Neural crest cell (in vitro differentiated cells): Measurements from ENCODE around the gene SPDYE1. TPM values are rescaled to one million over a fixed set of nuclear protein-coding genes. Genes with fewer than 3 reads are reported as not detected.
"Not testable (repeated sequence)": the region's sequence is repeated elsewhere in the genome, so short reads cannot be mapped to it uniquely, and the experiment has no call there.

ENCODE experiments used
- DNase-seq: peaks from one replicate; pipeline ENCODE4 v3.0.0; 2021; ENCODE audit warnings: low read depth, mixed read lengths, low spot score
- H3K27ac Mint-ChIP-seq: one replicate; pipeline ENCODE4 v1.8.0; 2021; ENCODE audit warnings: mild to moderate bottlenecking, mixed read lengths; ENCODE audit not compliant: unreplicated experiment
- H3K27me3 Mint-ChIP-seq: 2 replicates; pipeline ENCODE4 v1.8.0; 2021; ENCODE audit warnings: low read depth, mild to moderate bottlenecking, mixed read lengths
- H3K36me3 Mint-ChIP-seq: 2 replicates; pipeline ENCODE4 v1.8.0; 2021; ENCODE audit warnings: low read depth, mild to moderate bottlenecking, mixed read lengths
- H3K4me1 Mint-ChIP-seq: 2 replicates; pipeline ENCODE4 v1.8.0; 2021; ENCODE audit warnings: mixed read lengths
- H3K4me3 Mint-ChIP-seq: one replicate; pipeline ENCODE4 v1.8.0; 2021; ENCODE audit warnings: mild to moderate bottlenecking, mixed read lengths
- H3K9me3 Mint-ChIP-seq: 2 replicates; pipeline ENCODE4 v1.8.0; 2021; ENCODE audit warnings: mixed read lengths
- total RNA-seq: library from RNA; stranded (reverse); gene quantifications from 2 replicates; pipeline ENCODE4 v1.2.1, GENCODE V29; 2021
- TF ChIP-seq, protein P1 (sequence below): fragments of 200-600 bp; sonication (generic); conservative IDR thresholded peaks from 2 replicates; pipeline ENCODE4 v1.5.0; 2021; ENCODE audit warnings: antibody characterized with exemption, mild to moderate bottlenecking

The SPDYE1 gene
- total RNA-seq, 1 donor from 2014 or later: not detected

DNA sequence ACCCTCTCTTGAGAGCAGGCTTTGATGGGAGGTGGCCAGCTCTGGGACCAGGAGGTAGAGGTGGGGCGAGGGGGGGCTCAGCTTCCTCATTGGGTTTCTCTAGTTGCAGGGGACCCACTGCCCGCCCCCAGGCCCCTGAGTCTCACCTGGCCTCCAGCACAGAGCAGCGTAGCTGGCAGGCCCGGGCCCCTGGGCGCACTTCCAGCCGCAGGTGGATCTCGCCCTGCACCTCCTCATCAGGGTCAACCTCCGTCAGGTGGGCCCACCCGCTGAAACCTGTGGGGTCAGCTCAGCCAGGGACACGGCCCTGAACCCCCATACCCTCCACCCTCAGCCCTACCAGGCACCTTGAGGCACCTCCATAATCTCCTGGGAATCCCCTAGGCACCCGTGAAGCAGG is 28.1 kb upstream of the SPDYE1 start:
- not testable (repeated sequence) for H3K9me3 Mint-ChIP-seq, H3K36me3 Mint-ChIP-seq, H3K4me3 Mint-ChIP-seq, H3K27me3 Mint-ChIP-seq, H3K4me1 Mint-ChIP-seq, DNase-seq, H3K27ac Mint-ChIP-seq

DNA sequence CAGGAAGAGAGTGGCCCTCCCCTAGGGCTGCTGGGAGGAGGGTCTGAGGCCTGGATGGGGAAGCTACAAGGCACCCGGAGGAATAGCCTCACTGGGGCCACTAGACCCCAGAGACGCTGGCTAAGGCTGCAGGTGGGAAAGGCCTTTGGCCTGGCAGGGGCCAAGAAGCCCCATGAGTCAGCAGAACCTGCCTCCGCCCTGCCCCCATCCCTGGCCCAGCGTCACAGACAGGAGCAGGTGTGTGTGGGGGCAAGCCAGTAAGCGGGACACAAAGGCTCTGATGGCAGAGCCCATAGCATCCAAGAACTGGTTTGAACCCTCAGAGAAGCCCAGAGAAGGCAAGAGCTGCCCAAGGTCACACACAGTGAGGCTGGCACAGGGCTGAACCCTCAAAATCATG is 27.0 kb upstream of the SPDYE1 start:
- not testable (repeated sequence) for H3K9me3 Mint-ChIP-seq, DNase-seq, H3K36me3 Mint-ChIP-seq, H3K27ac Mint-ChIP-seq, H3K4me3 Mint-ChIP-seq, H3K4me1 Mint-ChIP-seq, H3K27me3 Mint-ChIP-seq

DNA sequence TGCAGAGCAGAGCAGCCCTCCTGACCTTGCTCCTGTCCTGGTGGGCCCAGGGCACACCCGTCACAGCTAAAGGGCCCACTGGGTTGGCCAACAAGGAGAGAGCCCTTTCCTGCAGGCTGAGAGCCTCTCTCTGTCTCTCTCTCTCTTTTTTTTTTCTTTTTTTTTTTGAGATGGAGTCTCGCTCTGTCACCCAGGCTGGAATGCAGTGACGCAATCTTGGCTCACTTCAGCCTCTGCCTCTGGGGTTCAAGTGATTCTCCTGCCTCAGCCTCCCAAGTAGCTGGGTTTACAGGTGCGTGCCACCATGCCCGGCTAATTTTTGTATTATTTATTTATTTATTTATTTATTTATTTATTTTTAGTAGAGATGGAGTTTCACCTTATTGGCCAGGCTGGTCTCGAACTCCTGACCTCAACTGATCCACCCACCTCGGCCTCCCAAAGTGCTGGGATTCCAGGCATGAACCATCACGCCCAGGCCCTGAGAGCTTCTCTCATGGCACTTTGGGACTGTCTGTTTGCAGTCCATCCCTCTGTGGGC is 23.6 kb upstream of the SPDYE1 start:
- not testable (repeated sequence) for H3K9me3 Mint-ChIP-seq, H3K36me3 Mint-ChIP-seq, H3K27ac Mint-ChIP-seq, DNase-seq, H3K27me3 Mint-ChIP-seq, H3K4me1 Mint-ChIP-seq, H3K4me3 Mint-ChIP-seq

DNA sequence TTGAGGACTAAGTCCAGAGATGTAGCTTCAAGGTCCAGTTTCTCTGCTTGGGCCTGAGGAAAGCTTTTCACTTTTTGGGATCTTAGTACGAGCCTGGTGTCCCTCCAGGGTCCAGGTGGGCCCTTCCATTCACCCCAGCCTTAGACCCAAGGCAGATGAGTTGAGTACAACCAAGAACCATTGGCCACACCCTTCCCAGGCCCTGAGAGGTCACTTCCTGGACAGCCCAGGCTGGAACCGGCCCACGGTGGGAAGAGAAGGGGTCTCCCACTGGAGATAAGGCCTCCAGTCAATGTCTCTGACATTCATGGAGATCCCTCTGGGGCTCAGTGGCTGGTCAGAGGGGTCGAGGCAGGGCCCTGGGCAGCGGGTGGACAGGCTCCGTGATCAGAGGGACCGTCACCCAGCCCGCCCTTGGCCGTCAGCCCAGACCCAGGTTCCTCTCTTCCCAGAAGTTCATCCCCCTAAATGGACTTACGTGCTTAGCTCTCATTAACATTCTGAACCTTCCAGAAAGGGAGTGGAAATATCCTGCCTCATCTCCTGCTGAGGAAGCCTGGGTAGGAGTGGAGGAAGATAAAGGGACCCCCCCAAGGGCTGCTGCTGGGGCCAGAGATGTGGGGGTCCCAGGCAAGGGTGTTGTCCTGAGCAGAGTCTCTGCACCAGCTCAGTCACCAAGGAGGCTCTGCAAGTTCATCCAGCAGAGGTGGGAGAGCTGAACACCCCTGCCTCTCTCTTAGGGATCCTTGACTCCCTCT is 22.8 kb upstream of the SPDYE1 start:
- not testable (repeated sequence) for H3K4me3 Mint-ChIP-seq, H3K27ac Mint-ChIP-seq, DNase-seq, H3K4me1 Mint-ChIP-seq, H3K27me3 Mint-ChIP-seq, H3K9me3 Mint-ChIP-seq, H3K36me3 Mint-ChIP-seq

DNA sequence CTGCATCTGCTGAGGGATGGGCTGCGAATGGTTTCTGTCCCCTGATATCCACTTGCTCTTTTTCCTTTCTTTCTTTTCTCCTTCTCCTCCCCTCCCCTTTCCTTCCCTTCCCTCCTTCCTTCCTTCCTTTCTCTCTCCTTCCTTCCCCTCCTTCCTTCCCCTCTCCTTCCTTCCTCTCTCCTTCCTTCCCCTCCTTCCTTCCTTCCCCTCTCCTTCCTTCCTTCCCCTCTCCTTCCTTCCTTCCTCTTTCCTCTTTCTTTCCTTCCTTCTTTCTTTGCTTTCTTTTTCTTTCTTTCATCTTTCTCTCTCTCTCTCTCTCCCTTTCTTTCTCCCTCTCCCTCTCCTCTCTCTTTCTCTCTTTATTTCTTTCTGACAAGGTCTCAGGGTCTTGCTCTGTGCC is 20.2 kb upstream of the SPDYE1 start:
- no peak for DNase-seq
- Mint-ChIP-seq H3K4me3 (no peak overlapping the region), H3K9me3 (no peaks in the 10 kb centered on the region), H3K4me1 (no peaks in the 10 kb centered on the region), H3K36me3 (no peaks in the 10 kb centered on the region), H3K27ac (no peak overlapping the region), H3K27me3 (no peaks in the 10 kb centered on the region)
- TF ChIP-seq, protein P1, sequence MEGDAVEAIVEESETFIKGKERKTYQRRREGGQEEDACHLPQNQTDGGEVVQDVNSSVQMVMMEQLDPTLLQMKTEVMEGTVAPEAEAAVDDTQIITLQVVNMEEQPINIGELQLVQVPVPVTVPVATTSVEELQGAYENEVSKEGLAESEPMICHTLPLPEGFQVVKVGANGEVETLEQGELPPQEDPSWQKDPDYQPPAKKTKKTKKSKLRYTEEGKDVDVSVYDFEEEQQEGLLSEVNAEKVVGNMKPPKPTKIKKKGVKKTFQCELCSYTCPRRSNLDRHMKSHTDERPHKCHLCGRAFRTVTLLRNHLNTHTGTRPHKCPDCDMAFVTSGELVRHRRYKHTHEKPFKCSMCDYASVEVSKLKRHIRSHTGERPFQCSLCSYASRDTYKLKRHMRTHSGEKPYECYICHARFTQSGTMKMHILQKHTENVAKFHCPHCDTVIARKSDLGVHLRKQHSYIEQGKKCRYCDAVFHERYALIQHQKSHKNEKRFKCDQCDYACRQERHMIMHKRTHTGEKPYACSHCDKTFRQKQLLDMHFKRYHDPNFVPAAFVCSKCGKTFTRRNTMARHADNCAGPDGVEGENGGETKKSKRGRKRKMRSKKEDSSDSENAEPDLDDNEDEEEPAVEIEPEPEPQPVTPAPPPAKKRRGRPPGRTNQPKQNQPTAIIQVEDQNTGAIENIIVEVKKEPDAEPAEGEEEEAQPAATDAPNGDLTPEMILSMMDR: no peak

DNA sequence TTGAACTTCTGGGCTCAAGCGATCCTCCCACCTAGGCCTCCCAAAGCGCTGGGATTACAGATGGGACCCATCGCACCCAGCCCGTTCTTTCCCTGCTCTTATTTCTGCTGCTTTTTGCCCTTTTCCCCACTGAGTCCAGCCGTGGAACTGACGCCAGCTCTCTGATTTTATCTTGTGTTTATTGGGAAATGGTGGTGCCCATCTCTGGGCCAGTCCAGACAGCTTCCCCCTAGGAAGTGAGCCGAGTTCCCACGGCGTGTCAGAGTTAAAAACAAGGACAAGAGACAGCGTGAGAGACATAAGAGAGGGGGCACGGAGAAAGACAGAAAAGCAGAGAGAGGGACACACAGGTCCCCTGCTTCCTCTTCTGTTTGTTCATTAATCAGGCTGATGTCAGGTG is 19.6 kb upstream of the SPDYE1 start:
- H3K27ac Mint-ChIP-seq, H3K4me3 Mint-ChIP-seq, H3K9me3 Mint-ChIP-seq, H3K36me3 Mint-ChIP-seq, H3K4me1 Mint-ChIP-seq, DNase-seq, H3K27me3 Mint-ChIP-seq: not testable (repeated sequence)

DNA sequence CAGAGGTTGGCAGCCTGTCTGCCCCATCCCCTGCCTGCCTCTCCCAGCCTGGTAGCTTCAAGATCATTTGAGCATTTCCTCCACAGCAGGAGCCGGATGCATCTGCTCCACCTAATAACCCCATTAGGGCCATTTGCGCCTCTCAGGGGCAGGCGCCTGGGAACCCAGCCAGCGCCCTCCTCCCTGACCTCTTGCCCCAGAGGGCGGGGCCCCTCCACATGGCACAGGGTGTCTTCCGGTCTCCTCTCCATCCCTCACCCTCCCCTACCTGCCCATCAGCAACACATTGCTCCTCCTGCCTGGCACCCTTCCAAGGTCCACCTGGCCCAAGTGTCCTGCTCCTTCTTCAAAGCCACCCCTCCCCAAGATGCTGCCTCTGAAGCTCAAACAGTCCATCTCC is 14.8 kb upstream of the SPDYE1 start:
- H3K27me3 Mint-ChIP-seq, H3K27ac Mint-ChIP-seq, H3K4me1 Mint-ChIP-seq, H3K9me3 Mint-ChIP-seq, H3K36me3 Mint-ChIP-seq, H3K4me3 Mint-ChIP-seq, DNase-seq: not testable (repeated sequence)

DNA sequence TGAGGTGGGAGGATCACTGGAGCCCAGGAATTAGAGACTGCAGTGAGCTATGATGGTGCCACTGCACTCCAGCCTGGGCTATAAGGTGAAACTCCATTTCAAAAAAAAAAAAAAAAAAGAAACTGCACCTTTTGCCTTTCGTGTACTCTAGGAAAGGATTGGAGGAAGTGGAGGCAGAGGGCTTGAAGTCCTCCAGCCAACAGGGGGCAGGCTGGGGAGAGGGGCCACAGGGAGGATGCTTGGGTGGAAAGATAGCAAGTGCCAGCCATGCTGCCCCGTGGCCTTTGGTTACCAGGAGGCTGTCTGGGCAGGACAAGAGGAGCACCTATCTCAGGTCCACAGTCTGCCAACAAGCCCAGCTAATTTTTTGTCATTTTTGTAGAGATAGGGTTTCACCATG is 14.0 kb upstream of the SPDYE1 start:
- not testable (repeated sequence) for H3K4me1 Mint-ChIP-seq, H3K36me3 Mint-ChIP-seq, H3K4me3 Mint-ChIP-seq, H3K27me3 Mint-ChIP-seq, H3K9me3 Mint-ChIP-seq, DNase-seq, H3K27ac Mint-ChIP-seq

DNA sequence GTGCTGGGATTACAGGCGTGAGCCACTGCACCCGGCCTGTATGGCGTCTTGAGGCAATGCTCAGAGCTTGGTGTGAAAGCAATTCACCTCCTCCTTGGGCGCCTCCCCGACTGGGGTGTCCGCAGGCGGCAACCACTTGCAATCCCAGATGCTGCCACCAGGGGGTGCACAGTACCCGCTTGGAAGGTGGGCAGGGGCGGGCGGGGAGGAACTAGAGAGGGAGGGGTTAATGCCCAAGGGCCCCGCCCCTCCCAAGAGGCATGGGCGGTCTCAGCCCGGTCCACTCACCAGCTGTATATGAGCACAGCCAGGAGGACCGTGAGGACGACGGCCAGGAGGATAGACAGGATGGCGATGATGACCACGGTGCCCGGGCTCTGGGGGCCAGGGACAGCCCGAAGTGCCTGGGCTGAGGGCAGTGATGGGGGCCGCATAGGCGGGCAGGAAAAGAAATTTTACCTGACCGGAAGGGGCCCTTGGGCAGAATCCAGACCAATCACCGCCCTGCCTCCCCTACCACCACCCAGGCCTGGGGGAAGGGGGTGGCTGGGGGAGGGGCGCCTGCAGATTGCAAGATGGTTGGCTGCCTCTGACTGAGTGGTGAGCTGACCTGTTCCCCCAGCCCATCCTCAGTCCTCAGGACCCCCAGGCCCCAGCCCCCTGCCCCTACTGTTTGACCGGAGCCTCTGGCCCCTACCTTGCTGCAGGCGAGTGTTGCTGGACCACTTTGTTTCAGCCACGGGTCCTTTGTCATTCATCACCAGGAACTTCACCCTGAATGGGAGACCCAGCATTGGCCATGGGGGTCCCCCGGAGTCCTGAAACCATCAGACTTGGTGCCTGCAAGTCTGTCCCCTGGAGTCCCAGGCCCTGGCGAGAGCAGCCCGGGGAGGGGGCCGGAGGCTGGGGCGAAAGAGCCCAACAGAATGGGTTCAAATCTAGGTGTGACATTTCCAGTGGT is 11.5 kb upstream of the SPDYE1 start:
- peak; percentile 86 for DNase-seq
- H3K36me3 Mint-ChIP-seq, H3K4me1 Mint-ChIP-seq, H3K27ac Mint-ChIP-seq, H3K27me3 Mint-ChIP-seq, H3K9me3 Mint-ChIP-seq: not testable (repeated sequence)
- TF ChIP-seq, protein P1: peak; percentile 71
- H3K4me3 Mint-ChIP-seq: peak overlapping the region; percentile 74

DNA sequence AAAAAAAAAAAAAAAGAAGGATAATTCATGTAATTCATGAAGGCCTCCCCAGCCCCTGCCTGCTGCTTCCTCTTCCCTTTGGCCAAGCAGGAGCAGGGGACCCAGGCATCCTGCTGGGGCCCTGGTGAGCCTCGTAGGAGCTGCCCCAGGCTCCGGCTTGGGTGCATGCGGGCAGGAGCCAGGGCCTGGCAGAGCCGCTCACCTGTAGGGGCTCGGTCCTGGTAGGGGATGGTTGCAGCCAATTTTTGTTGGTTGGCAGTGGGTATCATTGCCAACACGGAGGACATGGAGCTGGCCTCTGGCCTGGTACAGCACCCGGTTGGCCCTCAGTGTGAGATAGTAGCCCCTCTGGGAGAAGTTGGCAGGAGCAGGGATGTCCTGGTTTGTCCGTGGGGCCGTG is 10.2 kb upstream of the SPDYE1 start:
- not testable (repeated sequence) for H3K36me3 Mint-ChIP-seq, H3K4me3 Mint-ChIP-seq, H3K27ac Mint-ChIP-seq, DNase-seq, H3K9me3 Mint-ChIP-seq, H3K27me3 Mint-ChIP-seq, H3K4me1 Mint-ChIP-seq

DNA sequence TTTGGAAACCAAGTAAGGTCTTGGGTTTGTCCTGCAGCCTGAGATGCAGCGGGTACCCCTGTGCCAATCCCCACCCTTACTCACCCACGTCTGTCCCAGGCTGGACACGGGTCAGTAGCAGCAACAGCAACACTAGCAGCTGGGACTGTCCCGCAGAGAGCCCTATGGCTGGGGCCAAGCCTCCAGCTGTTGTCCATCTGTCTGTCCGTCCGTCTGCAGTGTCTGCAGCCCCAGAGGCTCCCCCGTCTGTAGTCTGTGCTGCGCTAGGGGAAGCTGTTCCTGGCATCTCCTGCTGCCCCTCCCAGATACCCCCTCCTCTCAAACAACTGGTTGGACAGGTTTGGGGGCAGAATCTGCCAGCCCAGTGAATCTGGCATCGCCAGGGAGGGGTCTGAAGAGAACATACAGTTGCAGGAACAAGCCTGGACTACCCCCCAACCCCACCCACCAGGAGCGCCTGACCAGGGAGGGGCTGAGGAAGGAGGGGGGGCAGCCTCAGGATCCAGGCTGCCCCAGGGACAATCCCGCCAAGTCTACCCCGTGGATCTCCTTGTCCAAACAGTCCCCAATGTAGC is 7.6 kb upstream of the SPDYE1 start:
- not testable (repeated sequence) for DNase-seq, H3K27me3 Mint-ChIP-seq, H3K27ac Mint-ChIP-seq, H3K9me3 Mint-ChIP-seq, H3K36me3 Mint-ChIP-seq, H3K4me1 Mint-ChIP-seq, H3K4me3 Mint-ChIP-seq
